ENCODE data around the gene KATNAL2.

Gene KATNAL2

GRCh38 chr18:47151439-47151838, 234.0 kb downstream of the KATNAL2 start:
- TF ChIP-seq GATA1 (IDR thresholded peaks at IDR 0.05; ENCODE audit: low read depth, low read length) = no peak
- no peak for TF ChIP-seq POLR2A (IDR thresholded peaks at IDR 0.05; ENCODE audit: low read length)
- DNase-seq = peak; percentile 74 to 94
